CD4-positive, alpha-beta T cell treated with Interleukin-15 for 1 hour (primary cell): ENCODE data around the gene STXBP1.

Experiments used
- DNase-seq: peaks from one replicate; pipeline ENCODE4 v3.0.0-alpha.2; 2020

Gene STXBP1

GRCh38 chr9:127739614-127740330 is 127.7 kb downstream of the STXBP1 start:
- DNase-seq, result no peak

GRCh38 chr9:127741831-127742434 is 129.9 kb downstream of the STXBP1 start:
- DNase-seq, result no peak
